Measurements from ENCODE around the gene TMEM52.

DNA sequence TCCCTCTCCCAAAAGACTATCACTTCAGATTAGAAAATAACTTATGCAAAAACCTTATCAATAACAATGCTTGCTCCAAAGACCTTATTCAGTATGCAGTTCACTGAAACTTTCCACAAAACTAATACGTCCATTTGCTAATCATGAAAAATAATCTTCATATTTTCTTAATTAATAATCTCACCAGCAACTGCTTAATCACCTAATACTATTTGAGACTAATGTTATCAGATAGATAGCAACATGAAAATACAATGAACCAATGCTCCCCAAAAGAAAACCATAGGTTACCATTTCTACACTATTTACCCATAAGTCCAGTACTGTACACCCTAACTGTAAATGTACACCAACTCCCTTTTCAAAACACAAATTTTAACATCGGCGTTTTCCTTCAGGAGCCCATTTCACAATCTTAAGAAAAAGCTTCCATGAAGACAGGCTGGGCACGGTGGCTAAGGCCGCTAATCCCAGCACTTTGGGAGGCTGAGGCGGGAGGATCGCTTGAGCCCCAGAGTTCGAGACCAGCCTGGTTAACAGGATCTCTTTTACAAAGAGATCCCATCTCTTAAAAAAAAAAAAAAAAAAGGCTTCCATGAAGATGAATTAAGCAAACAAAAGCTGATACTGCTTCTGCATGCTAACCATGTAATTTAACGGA is 29.9 kb downstream of the TMEM52 start:
- TF ChIP-seq, protein P1, sequence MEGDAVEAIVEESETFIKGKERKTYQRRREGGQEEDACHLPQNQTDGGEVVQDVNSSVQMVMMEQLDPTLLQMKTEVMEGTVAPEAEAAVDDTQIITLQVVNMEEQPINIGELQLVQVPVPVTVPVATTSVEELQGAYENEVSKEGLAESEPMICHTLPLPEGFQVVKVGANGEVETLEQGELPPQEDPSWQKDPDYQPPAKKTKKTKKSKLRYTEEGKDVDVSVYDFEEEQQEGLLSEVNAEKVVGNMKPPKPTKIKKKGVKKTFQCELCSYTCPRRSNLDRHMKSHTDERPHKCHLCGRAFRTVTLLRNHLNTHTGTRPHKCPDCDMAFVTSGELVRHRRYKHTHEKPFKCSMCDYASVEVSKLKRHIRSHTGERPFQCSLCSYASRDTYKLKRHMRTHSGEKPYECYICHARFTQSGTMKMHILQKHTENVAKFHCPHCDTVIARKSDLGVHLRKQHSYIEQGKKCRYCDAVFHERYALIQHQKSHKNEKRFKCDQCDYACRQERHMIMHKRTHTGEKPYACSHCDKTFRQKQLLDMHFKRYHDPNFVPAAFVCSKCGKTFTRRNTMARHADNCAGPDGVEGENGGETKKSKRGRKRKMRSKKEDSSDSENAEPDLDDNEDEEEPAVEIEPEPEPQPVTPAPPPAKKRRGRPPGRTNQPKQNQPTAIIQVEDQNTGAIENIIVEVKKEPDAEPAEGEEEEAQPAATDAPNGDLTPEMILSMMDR (IDR thresholded peaks at IDR 0.05) = no peak
- no peak for TF ChIP-seq POLR2A (IDR thresholded peaks at IDR 0.05)
